Adrenal gland (tissue), 12 donors: ENCODE measurements around the gene TLE7. TPM values are rescaled to one million over a fixed set of nuclear protein-coding genes. Genes with fewer than 3 reads are reported as not detected.

Source experiments
- DNase-seq, 7 donors: peaks; one replicate each; pipeline ENCODE4 v3.0.0-alpha.2; 2019 to 2020
- H3K27ac ChIP-seq, 5 donors: fragments of 200-600 bp; sonication (generic) in 4 of 5; 1 replicate in 3 of 5; 2 replicates in 2 of 5; pipeline versions ENCODE4 v1.5.1 to v1.8.0; 2016 to 2020; ENCODE audit warnings: mild to moderate bottlenecking in 1 of 5
- H3K27me3 ChIP-seq: fragments of 200-600 bp; 2 replicates; pipeline ENCODE4 v1.8.0; 2021
- H3K36me3 ChIP-seq, 2 donors: fragments of 200-600 bp; replicated peaks in 1 of 2; 1 replicate in 1 of 2; 2 replicates in 1 of 2; pipeline versions ENCODE4 v1.5.1 to v1.8.0; 2018 to 2022
- H3K4me1 ChIP-seq, 2 donors: fragments of 200-600 bp; replicated peaks in 1 of 2; 1 replicate in 1 of 2; 2 replicates in 1 of 2; pipeline versions ENCODE4 v1.5.1 to v1.8.0; 2018 to 2021
- H3K4me3 ChIP-seq, 4 donors: fragments of 200-600 bp; sonication (generic) in 3 of 4; one replicate each; pipeline ENCODE4 v1.5.1; 2016 to 2018
- H3K9me3 ChIP-seq, 3 donors: fragments of 200-600 bp; sonication (generic) in 1 of 3; replicated peaks in 1 of 3; 1 replicate in 2 of 3; 2 replicates in 1 of 3; pipeline versions ENCODE4 v1.5.1 to v1.8.0; 2016 to 2021
- POLR2A ChIP-seq, 2 donors: fragments of 450-650 bp; IDR thresholded peaks; one replicate each; pipeline ENCODE4 v1.6.1; 2017; ENCODE audit warnings: antibody characterized with exemption in 2 of 2, mild to moderate bottlenecking in 2 of 2, moderate library complexity in 1 of 2
- WGBS, 4 donors: extraction: QIAGEN DNeasy Blood & Tissue Kit in 2 of 4; methylation state at CpG; one replicate each; pipeline versions ENCODE4 v1.1.5 to v1.1.7; 2013 to 2017; 5-methylcytosine and 5-hydroxymethylcytosine counted together
- intact Hi-C, 2 donors: fragments of 100-400 bp; cut with DNase I; formaldehyde crosslinking; loops; one replicate each; pipeline versions ENCODE4 v1.14.1 to v1.15.0; 2022 to 2023
- polyA plus RNA-seq, 3 donors: library from polyadenylated mRNA; stranded (reverse); fragments of 200-250 nt in 2 of 3; fragments of 350-450 nt in 1 of 3; fragmentation: Illumina TruSeq in 1 of 3; extraction: RNeasy Lipid Tissue Mini Kit (QIAGEN cat#74804) in 1 of 3; gene quantifications; one replicate each; pipeline ENCODE4 v1.2.3, GENCODE V29; 2013 to 2014
- total RNA-seq, 9 donors: library from RNA; depleted of rRNA in 4 of 9; stranded (reverse); fragments of >200 nt in 4 of 9; fragments of 120-200 nt in 1 of 9; fragmentation: NEBNext Ultra II Directional in 1 of 9; extraction: Animal tissue kit (Norgen Biotek cat#: 25700) in 1 of 9; gene quantifications; one replicate each; pipeline versions ENCODE4 v1.1.0 to v1.2.4, GENCODE V29; 2013 to 2023
- TF ChIP-seq, protein P1 (sequence below), 6 experiments: fragments of 450-650 bp in 4 of 6; fragments of 200-600 bp in 2 of 6; sonication (generic) in 1 of 6; IDR thresholded peaks; 1 replicate in 5 of 6; 2 replicates in 1 of 6; pipeline versions ENCODE4 v1.5.1 to v1.8.0; 2016 to 2021; ENCODE audit warnings: antibody characterized with exemption in 6 of 6, mild to moderate bottlenecking in 2 of 6, moderate library complexity in 1 of 6
- donor health status: healthy with polysubstance abuse.
- donor health status: Bipolar disorder and iron deficiency.
- donor health status: DM: yes; HTN: yes; CAD: no.
- donor health status: DM: no; HTN: no; CAD: no.
- donor health status: DM: no; HTN: no; CAD: no.
- donor health status: DM: yes; HTN: yes; CAD: no.

TLE7 gene
- total and polyA plus RNA-seq, 12 donors = not detected

DNA sequence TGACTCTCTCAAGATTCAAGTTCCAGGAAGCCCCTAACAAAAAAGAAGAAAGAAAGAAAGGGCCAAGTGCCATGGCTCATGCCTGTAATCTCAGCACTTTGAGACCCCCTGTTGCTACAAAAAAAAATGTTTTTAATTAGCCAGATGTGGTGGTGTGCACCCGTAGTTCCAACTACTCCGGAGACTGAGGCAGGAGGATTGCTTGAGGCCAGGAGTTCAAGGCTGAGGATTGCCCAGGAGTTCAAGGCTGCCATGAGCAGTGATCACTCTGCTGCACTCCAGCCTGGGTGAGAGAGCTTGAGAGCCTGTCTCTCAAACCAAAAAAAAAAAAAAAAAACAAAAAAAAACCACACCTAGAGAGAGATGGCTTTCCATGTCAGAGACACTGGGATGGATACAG is 18.8 kb downstream of the TLE7 start:
- Histone ChIP-seq H3K36me3 (no peaks in the 10 kb centered on the region), H3K27ac (no peak overlapping the region), H3K27me3 (peaks cover 8% of the 10 kb centered on the region), H3K4me3 (no peak overlapping the region), H3K4me1 (no peaks in the 10 kb centered on the region), H3K9me3 (no peaks in the 10 kb centered on the region)
- WGBS, 4 donors = 38 to 55% (median 50%) methylated on average over 2 of the region's 2 CpGs
- TF ChIP-seq, protein P1, sequence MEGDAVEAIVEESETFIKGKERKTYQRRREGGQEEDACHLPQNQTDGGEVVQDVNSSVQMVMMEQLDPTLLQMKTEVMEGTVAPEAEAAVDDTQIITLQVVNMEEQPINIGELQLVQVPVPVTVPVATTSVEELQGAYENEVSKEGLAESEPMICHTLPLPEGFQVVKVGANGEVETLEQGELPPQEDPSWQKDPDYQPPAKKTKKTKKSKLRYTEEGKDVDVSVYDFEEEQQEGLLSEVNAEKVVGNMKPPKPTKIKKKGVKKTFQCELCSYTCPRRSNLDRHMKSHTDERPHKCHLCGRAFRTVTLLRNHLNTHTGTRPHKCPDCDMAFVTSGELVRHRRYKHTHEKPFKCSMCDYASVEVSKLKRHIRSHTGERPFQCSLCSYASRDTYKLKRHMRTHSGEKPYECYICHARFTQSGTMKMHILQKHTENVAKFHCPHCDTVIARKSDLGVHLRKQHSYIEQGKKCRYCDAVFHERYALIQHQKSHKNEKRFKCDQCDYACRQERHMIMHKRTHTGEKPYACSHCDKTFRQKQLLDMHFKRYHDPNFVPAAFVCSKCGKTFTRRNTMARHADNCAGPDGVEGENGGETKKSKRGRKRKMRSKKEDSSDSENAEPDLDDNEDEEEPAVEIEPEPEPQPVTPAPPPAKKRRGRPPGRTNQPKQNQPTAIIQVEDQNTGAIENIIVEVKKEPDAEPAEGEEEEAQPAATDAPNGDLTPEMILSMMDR (IDR thresholded peaks at IDR 0.05) = no peak
- TF ChIP-seq POLR2A (IDR thresholded peaks at IDR 0.05) = no peak
- intact Hi-C loops = no loop called here
- no peak for DNase-seq

DNA sequence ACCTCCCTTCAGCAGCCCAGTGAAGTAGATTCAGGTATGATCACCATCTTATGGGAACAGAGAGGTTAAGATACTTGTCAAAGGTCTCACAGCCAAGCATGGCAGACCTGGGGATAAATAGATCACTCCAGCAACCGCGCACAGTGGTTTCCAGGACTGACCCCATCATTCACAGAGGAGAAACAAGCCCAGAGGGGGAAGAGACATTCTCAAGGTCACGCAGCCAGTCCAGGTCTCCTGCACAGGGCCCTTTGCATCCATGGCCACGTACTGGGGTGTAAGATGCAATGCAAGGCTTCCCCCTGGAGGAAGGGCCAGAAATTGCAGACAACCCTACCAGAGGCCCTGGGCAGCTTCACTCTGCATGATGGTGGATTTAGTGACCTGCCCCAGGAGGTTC is 19.9 kb downstream of the TLE7 start:
- no peak for TF ChIP-seq POLR2A (IDR thresholded peaks at IDR 0.05)
- TF ChIP-seq, protein P1 (IDR thresholded peaks at IDR 0.05) = peak in 4 of 6 experiments; percentile 16 to 35 (median 30)
- H3K36me3 ChIP-seq = no peaks in the 10 kb centered on the region
- intact Hi-C loops = no loop called here
- H3K9me3 ChIP-seq = no peaks in the 10 kb centered on the region
- no peak overlapping the region for H3K27ac ChIP-seq
- no peaks in the 10 kb centered on the region for H3K4me1 ChIP-seq
- WGBS, 4 donors = 40 to 51% (median 49%) methylated on average over 4 of the region's 4 CpGs; no CpG with 5 or more reads in 1 of the 4 donors
- H3K27me3 ChIP-seq = peaks cover 8% of the 10 kb centered on the region
- DNase-seq = peak in 2 of 7 donors; percentile 39 to 45
- H3K4me3 ChIP-seq = no peak overlapping the region

DNA sequence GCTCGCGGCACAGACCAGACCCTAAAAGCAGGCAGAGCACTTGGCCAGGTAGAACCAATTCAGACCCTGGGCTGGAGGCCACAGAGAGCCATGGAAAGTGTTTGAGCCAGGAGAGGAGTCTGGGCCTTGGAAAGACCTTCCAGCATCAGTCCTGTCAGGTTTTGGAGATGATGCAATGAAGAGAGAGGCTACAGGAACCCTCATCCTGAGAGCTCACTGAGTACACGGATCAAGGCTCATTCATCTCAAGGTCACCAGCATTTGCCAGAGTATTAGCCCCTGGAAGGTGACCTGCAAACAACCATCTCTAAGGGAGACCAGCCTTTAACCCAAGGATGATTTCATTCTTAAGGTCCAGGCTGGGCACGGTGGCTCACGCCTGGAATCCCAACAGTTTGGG is 27.8 kb downstream of the TLE7 start:
- no peaks in the 10 kb centered on the region for H3K36me3 ChIP-seq
- no peaks in the 10 kb centered on the region for H3K9me3 ChIP-seq
- H3K27ac ChIP-seq = no peak overlapping the region
- H3K4me1 ChIP-seq = peaks cover 0 to 6% of the 10 kb centered on the region in 2 donors
- 76 to 86% (median 79%) methylated on average over 5 of the region's 5 CpGs for WGBS, 4 donors
- peaks cover 4% of the 10 kb centered on the region for H3K27me3 ChIP-seq
- DNase-seq = no peak
- intact Hi-C loops = loop anchor here (5.0 kb wide), 2 partner anchors 88 to 198 kb away; no protein-coding TSS in a partner anchor
- TF ChIP-seq, protein P1 (IDR thresholded peaks at IDR 0.05) = no peak
- TF ChIP-seq POLR2A (IDR thresholded peaks at IDR 0.05) = no peak
- H3K4me3 ChIP-seq = no peak overlapping the region

DNA sequence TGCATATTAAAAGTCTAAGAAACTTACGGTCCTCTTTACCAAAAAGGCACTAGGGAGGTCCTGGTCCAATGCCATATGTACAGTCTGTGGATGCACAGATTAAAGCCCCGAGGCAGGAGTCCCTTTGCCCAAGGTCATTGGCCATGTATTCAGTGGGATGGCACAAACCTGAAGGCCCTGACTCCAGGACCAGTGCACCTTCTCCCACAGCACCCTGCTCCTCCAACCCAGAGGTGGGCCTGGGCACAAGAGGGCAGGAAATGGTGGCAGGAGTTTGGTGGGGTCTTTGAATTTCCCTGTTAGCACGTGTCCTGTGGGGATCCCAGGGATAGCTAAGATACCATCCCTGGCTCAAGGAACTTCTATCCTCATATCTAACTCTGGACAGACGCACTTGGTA is 28.5 kb downstream of the TLE7 start:
- H3K36me3 ChIP-seq = no peaks in the 10 kb centered on the region
- no peaks in the 10 kb centered on the region for H3K9me3 ChIP-seq
- TF ChIP-seq, protein P1 (IDR thresholded peaks at IDR 0.05) = no peak
- no peak for TF ChIP-seq POLR2A (IDR thresholded peaks at IDR 0.05)
- WGBS, 4 donors = 51 to 78% (median 65%) methylated on average over 2 to 4 of the region's 4 CpGs
- peaks cover 0 to 6% of the 10 kb centered on the region in 2 donors for H3K4me1 ChIP-seq
- no peak overlapping the region for H3K4me3 ChIP-seq
- no peak overlapping the region for H3K27ac ChIP-seq
- peaks cover 4% of the 10 kb centered on the region for H3K27me3 ChIP-seq
- intact Hi-C loops = loop anchor here (2.0 to 5.0 kb wide), 3 partner anchors 89 to 199 kb away; no protein-coding TSS in a partner anchor
- DNase-seq = no peak
